OCI-LY3 (cell line): ENCODE measurements around the gene TECR.

Experiments used
- EZH2phosphoT487 ChIP-seq: fragments of 200-600 bp; shearing (Covaris generic); IDR thresholded peaks from 2 replicates; pipeline ENCODE4 v1.6.1; 2018; ENCODE audit warnings: antibody characterized with exemption, mixed run types, low read depth
- TF ChIP-seq, protein P1 (sequence below): fragments of 200-600, 300-600 bp; sonication (generic); IDR thresholded peaks from 2 replicates; pipeline ENCODE4 v1.5.1; 2014; ENCODE audit warnings: antibody characterized with exemption, low read length, low read depth

- TF ChIP-seq, protein P1, sequence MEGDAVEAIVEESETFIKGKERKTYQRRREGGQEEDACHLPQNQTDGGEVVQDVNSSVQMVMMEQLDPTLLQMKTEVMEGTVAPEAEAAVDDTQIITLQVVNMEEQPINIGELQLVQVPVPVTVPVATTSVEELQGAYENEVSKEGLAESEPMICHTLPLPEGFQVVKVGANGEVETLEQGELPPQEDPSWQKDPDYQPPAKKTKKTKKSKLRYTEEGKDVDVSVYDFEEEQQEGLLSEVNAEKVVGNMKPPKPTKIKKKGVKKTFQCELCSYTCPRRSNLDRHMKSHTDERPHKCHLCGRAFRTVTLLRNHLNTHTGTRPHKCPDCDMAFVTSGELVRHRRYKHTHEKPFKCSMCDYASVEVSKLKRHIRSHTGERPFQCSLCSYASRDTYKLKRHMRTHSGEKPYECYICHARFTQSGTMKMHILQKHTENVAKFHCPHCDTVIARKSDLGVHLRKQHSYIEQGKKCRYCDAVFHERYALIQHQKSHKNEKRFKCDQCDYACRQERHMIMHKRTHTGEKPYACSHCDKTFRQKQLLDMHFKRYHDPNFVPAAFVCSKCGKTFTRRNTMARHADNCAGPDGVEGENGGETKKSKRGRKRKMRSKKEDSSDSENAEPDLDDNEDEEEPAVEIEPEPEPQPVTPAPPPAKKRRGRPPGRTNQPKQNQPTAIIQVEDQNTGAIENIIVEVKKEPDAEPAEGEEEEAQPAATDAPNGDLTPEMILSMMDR: no peak
- TF ChIP-seq EZH2phosphoT487: no peak
Observed at GRCh38 chr19:14512406-14512961, 16.9 kb upstream of the TECR start.
